GM12878 (cell line): ENCODE results near the gene PID1. TPM values are rescaled to one million over a fixed set of nuclear protein-coding genes. Genes with fewer than 3 reads are reported as not detected.

ENCODE experiments used
- ATAC-seq: fragments of 200-7000 bp; cut with Tn5 transposase; 3 replicates; pipeline ENCODE4 v1.9.1; 2020; ENCODE audit warnings: mild to moderate bottlenecking, moderate library complexity
- BruUV-seq: library from RNA; stranded (reverse); fragments of 400-500 nt; replicated peaks from 2 replicates; lab custom pipeline; 2021; lab: Mats Ljungman, UMichigan
- CTCF ChIA-PET: fragments of 300-600 bp; sonication (Branson Sonifier 250); formaldehyde crosslinking; extraction: SDS; loops from one replicate; lab custom pipeline; 2021; ENCODE audit warnings: inconsistent platforms; lab: Yijun Ruan, JAX
- POLR2A ChIA-PET: fragments of 350-600 bp; formaldehyde crosslinking; extraction: SDS; loops from one replicate; lab custom pipeline; 2021; ENCODE audit warnings: inconsistent platforms; lab: Charles Lee
- RAD21 ChIA-PET: fragments of 300-600 bp; sonication (Branson Sonifier 250); formaldehyde crosslinking; loops from one replicate; lab custom pipeline; 2023; ENCODE audit warnings: antibody characterized with exemption; ENCODE audit not compliant: unreplicated experiment; lab: Charles Lee
- SMC1A ChIA-PET: fragments of 300-600 bp; sonication (Branson Sonifier 250); formaldehyde crosslinking; loops from one replicate; lab custom pipeline; 2023; ENCODE audit not compliant: unreplicated experiment, uncharacterized antibody; lab: Charles Lee
- DNase-seq: peaks from one replicate; pipeline ENCODE4 v3.0.0-alpha.2; 2011; ENCODE audit warnings: low read depth, low spot score
- FAIRE-seq: peaks from 3 replicates; lab custom pipeline; 2011; peaks lifted over from hg19 to GRCh38; lab: Jason Lieb, UNC
- H2AFZ ChIP-seq: 2 replicates; pipeline ENCODE4 v1.6.0; 2011; ENCODE audit warnings: low read depth, low read length, control low read depth; ENCODE audit not compliant: control insufficient read depth
- H3K27ac ChIP-seq: 2 replicates; pipeline ENCODE4 v1.5.1; 2011; ENCODE audit warnings: control low read depth; ENCODE audit not compliant: control insufficient read depth, insufficient read depth
- H3K27me3 ChIP-seq, 2 experiments: replicated peaks in 1 of 2; 2 replicates each; pipeline versions ENCODE4 v1.6.0 to v1.6.1; 2011; ENCODE audit warnings: low read length in 1 of 2; ENCODE audit not compliant: control insufficient read depth in 2 of 2, insufficient read depth in 2 of 2
- H3K36me3 ChIP-seq, 2 experiments: 2 replicates each; pipeline ENCODE4 v1.5.1; 2011; ENCODE audit warnings: low read length in 1 of 2; ENCODE audit not compliant: control insufficient read depth in 2 of 2, insufficient read depth in 2 of 2
- H3K4me1 ChIP-seq: 2 replicates; pipeline ENCODE4 v1.6.1; 2011; ENCODE audit warnings: mild to moderate bottlenecking, low read length, moderate library complexity, mixed read lengths; ENCODE audit not compliant: control insufficient read depth, insufficient read depth
- H3K4me2 ChIP-seq: 2 replicates; pipeline ENCODE4 v1.6.0; 2011; ENCODE audit warnings: control low read depth; ENCODE audit not compliant: control insufficient read depth, insufficient read depth
- H3K4me3 ChIP-seq: fragments of 200-600 bp; sonication (generic); 2 replicates; pipeline ENCODE4 v1.5.1; 2016
- H3K79me2 ChIP-seq: 2 replicates; pipeline ENCODE4 v1.6.0; 2011; ENCODE audit warnings: low read length; ENCODE audit not compliant: control insufficient read depth, insufficient read depth
- H3K9ac ChIP-seq: 2 replicates; pipeline ENCODE4 v1.8.0; 2011; ENCODE audit warnings: low read length, control low read depth, mixed read lengths; ENCODE audit not compliant: control insufficient read depth, insufficient read depth
- H3K9me3 ChIP-seq: replicated peaks from 3 replicates; pipeline ENCODE4 v1.5.1; 2011; ENCODE audit warnings: mild to moderate bottlenecking, low read length; ENCODE audit not compliant: control insufficient read depth, insufficient read depth
- H4K20me1 ChIP-seq: 2 replicates; pipeline ENCODE4 v1.6.0; 2011; ENCODE audit not compliant: control insufficient read depth, insufficient read depth
- ASH2L ChIP-seq: fragments of 300-600, 200-600 bp; sonication (generic); IDR thresholded peaks from 2 replicates; pipeline ENCODE4 v1.6.1; 2017; ENCODE audit warnings: low read depth, mild to moderate bottlenecking, borderline replicate concordance
- BRCA1 ChIP-seq: IDR thresholded peaks from 2 replicates; pipeline ENCODE4 v1.6.1; 2011; ENCODE audit warnings: low read depth, low read length, improper control_type of control experiment
- CBX3 ChIP-seq: fragments of 200-600 bp; sonication (generic); IDR thresholded peaks from 2 replicates; pipeline ENCODE4 v1.6.1; 2016; ENCODE audit warnings: low read depth, borderline replicate concordance
- CREB1 ChIP-seq: IDR thresholded peaks from 2 replicates; pipeline ENCODE4 v1.6.1; 2012; ENCODE audit warnings: low read depth, mild to moderate bottlenecking, inconsistent platforms
- EGR1 ChIP-seq, 2 experiments: IDR thresholded peaks; 1 replicate in 1 of 2; 2 replicates in 1 of 2; pipeline ENCODE4 v1.6.1; 2011 to 2012; ENCODE audit warnings: low read depth in 2 of 2, low read length in 2 of 2, borderline replicate concordance in 1 of 2, mild to moderate bottlenecking in 1 of 2, moderate library complexity in 1 of 2
- FOS ChIP-seq: IDR thresholded peaks from 3 replicates; pipeline ENCODE4 v1.6.1; 2011; ENCODE audit warnings: borderline replicate concordance; ENCODE audit not compliant: insufficient read length; ENCODE audit errors: extremely low read depth
- MYB ChIP-seq: fragments of 150-350 bp; IDR thresholded peaks from 2 replicates; pipeline ENCODE4 v1.6.1; 2014; ENCODE audit warnings: mild to moderate bottlenecking, low read depth, low read length, borderline replicate concordance
- PAX5 ChIP-seq: IDR thresholded peaks from 2 replicates; pipeline ENCODE4 v1.6.1; 2011; ENCODE audit warnings: low read depth, low read length, borderline replicate concordance
- RFX5 ChIP-seq: IDR thresholded peaks from 2 replicates; pipeline ENCODE4 v1.6.1; 2011; ENCODE audit warnings: low read depth, low read length, improper control_type of control experiment
- SMAD5 ChIP-seq: IDR thresholded peaks from 2 replicates; pipeline ENCODE4 v1.6.1; 2016; ENCODE audit warnings: antibody characterized with exemption, low read depth
- TAF1 ChIP-seq: IDR thresholded peaks from 2 replicates; pipeline ENCODE4 v1.6.1; 2011; ENCODE audit warnings: mild to moderate bottlenecking, low read depth, low read length, borderline replicate concordance
- TARDBP ChIP-seq: IDR thresholded peaks from 2 replicates; pipeline ENCODE4 v1.6.1; 2016; ENCODE audit warnings: borderline replicate concordance
- ZNF24 ChIP-seq: fragments of 450-650 bp; IDR thresholded peaks from 2 replicates; pipeline ENCODE4 v1.6.1; 2017; ENCODE audit warnings: antibody characterized with exemption, mild to moderate bottlenecking
- WGBS: methylation state at CpG from one replicate; pipeline ENCODE4 v1.1.6; 2016; ENCODE audit warnings: low lambda C conversion rate; ENCODE audit not compliant: insufficient replicate concordance, insufficient coverage; ENCODE audit errors: missing lambda C conversion rate; 5-methylcytosine and 5-hydroxymethylcytosine counted together
- in situ Hi-C: fragments of 300-500 bp; cut with MboI; formaldehyde crosslinking; loops from 9 replicates; pipeline ENCODE4 v1.14.3; 2018; ENCODE audit warnings: mixed read lengths
- intact Hi-C: fragments of 100-400 bp; cut with micrococcal nuclease; formaldehyde crosslinking; loops from one replicate; pipeline ENCODE4 v1.14.2; 2022; ENCODE audit not compliant: unreplicated experiment
- polyA plus RNA-seq, 11 experiments: library from polyadenylated mRNA; depleted of rRNA in 4 of 11; unstranded in 6 of 11; stranded (reverse) in 5 of 11; fragments of >200 nt; fragmentation: Nextera tagmentation in 4 of 11; fragmentation: Illumina TruSeq in 1 of 11; extraction: Ambion mirVana in 4 of 11; extraction: Trizol in 1 of 11; gene quantifications; 1 replicate in 1 of 11; 2 replicates in 10 of 11; pipeline versions ENCODE4 v1.2.1 to v1.2.3, GENCODE V29; 2011 to 2016; ENCODE audit warnings: inconsistent platforms in 2 of 11, missing spikeins in 2 of 11, low read depth in 1 of 11
- total RNA-seq, 4 experiments: library from RNA; depleted of rRNA in 3 of 4; stranded (reverse); fragments of >200 nt in 3 of 4; fragmentation: Illumina TruSeq in 1 of 4; extraction: Trizol in 1 of 4; gene quantifications; 2 replicates each; pipeline versions ENCODE4 v1.2.1 to v1.2.3, GENCODE V29; 2013 to 2021
- TF ChIP-seq, protein P1 (sequence below): fragments of 450-650 bp; IDR thresholded peaks from 2 replicates; pipeline ENCODE4 v1.6.1; 2018; ENCODE audit warnings: mild to moderate bottlenecking, low read depth, moderate library complexity; ENCODE audit not compliant: partially characterized antibody
- TF ChIP-seq, protein P2 (sequence below): fragments of 450-650 bp; IDR thresholded peaks from 2 replicates; pipeline ENCODE4 v1.6.1; 2017; ENCODE audit warnings: borderline replicate concordance
- TF ChIP-seq, protein P3 (sequence below): fragments of 450-650 bp; IDR thresholded peaks from 2 replicates; pipeline ENCODE4 v1.6.1; 2017; ENCODE audit warnings: mild to moderate bottlenecking, low read depth, inconsistent platforms; ENCODE audit not compliant: poor library complexity, severe bottlenecking
- TF ChIP-seq, protein P4 (sequence below): IDR thresholded peaks from 2 replicates; pipeline ENCODE4 v1.6.1; 2011; ENCODE audit warnings: low read depth, low read length, improper control_type of control experiment, borderline replicate concordance

PID1 gene
- total and polyA plus RNA-seq, 10 of the 15 experiments (the other 5 are each of a cell fraction or from before 2014, with no cell fraction given): not detected

DNA sequence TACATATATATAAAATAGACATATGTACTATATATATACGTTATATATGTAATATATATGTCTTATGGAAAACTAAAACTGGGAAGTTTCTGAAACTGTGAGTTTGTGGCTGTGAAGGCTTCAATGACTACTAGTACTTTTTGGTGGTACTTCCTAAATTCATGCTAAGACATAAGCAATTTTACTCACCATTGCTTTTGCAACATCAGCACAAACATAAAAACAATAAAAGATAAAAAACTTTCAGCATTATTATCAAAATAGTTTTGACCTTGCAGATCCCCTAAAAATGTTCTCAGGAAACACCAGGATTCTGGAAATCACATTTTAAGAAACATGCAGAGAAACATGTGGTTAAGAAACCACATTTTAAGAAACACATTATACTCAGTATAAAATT lies 269.9 kb downstream of the PID1 start:
- H4K20me1 ChIP-seq: no peaks in the 10 kb centered on the region
- TF ChIP-seq TAF1: no peak
- TF ChIP-seq, protein P1, sequence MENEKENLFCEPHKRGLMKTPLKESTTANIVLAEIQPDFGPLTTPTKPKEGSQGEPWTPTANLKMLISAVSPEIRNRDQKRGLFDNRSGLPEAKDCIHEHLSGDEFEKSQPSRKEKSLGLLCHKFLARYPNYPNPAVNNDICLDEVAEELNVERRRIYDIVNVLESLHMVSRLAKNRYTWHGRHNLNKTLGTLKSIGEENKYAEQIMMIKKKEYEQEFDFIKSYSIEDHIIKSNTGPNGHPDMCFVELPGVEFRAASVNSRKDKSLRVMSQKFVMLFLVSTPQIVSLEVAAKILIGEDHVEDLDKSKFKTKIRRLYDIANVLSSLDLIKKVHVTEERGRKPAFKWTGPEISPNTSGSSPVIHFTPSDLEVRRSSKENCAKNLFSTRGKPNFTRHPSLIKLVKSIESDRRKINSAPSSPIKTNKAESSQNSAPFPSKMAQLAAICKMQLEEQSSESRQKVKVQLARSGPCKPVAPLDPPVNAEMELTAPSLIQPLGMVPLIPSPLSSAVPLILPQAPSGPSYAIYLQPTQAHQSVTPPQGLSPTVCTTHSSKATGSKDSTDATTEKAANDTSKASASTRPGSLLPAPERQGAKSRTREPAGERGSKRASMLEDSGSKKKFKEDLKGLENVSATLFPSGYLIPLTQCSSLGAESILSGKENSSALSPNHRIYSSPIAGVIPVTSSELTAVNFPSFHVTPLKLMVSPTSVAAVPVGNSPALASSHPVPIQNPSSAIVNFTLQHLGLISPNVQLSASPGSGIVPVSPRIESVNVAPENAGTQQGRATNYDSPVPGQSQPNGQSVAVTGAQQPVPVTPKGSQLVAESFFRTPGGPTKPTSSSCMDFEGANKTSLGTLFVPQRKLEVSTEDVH: no peak
- no peak for TF ChIP-seq TARDBP
- no peak for TF ChIP-seq CREB1
- TF ChIP-seq, protein P2, sequence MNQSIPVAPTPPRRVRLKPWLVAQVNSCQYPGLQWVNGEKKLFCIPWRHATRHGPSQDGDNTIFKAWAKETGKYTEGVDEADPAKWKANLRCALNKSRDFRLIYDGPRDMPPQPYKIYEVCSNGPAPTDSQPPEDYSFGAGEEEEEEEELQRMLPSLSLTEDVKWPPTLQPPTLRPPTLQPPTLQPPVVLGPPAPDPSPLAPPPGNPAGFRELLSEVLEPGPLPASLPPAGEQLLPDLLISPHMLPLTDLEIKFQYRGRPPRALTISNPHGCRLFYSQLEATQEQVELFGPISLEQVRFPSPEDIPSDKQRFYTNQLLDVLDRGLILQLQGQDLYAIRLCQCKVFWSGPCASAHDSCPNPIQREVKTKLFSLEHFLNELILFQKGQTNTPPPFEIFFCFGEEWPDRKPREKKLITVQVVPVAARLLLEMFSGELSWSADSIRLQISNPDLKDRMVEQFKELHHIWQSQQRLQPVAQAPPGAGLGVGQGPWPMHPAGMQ: no peak
- TF ChIP-seq MYB: no peak
- TF ChIP-seq BRCA1: no peak
- TF ChIP-seq RFX5: no peak
- TF ChIP-seq SMAD5: no peak
- TF ChIP-seq FOS: no peak
- TF ChIP-seq, protein P3, sequence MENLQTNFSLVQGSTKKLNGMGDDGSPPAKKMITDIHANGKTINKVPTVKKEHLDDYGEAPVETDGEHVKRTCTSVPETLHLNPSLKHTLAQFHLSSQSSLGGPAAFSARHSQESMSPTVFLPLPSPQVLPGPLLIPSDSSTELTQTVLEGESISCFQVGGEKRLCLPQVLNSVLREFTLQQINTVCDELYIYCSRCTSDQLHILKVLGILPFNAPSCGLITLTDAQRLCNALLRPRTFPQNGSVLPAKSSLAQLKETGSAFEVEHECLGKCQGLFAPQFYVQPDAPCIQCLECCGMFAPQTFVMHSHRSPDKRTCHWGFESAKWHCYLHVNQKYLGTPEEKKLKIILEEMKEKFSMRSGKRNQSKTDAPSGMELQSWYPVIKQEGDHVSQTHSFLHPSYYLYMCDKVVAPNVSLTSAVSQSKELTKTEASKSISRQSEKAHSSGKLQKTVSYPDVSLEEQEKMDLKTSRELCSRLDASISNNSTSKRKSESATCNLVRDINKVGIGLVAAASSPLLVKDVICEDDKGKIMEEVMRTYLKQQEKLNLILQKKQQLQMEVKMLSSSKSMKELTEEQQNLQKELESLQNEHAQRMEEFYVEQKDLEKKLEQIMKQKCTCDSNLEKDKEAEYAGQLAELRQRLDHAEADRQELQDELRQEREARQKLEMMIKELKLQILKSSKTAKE: no peak
- no peak for TF ChIP-seq EGR1 (IDR thresholded peaks at IDR 0.05; ENCODE audit: borderline replicate concordance in 1 of 2, low read depth in 2 of 2, low read length in 2 of 2)
- TF ChIP-seq PAX5: no peak
- TF ChIP-seq CBX3: no peak
- no peak for TF ChIP-seq ZNF24
- TF ChIP-seq, protein P4, sequence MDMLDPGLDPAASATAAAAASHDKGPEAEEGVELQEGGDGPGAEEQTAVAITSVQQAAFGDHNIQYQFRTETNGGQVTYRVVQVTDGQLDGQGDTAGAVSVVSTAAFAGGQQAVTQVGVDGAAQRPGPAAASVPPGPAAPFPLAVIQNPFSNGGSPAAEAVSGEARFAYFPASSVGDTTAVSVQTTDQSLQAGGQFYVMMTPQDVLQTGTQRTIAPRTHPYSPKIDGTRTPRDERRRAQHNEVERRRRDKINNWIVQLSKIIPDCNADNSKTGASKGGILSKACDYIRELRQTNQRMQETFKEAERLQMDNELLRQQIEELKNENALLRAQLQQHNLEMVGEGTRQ: no peak
- no peak for TF ChIP-seq ASH2L
- TF ChIP-seq, all 136 proteins: peak for 0
- intact Hi-C loops (no loop called here), in situ Hi-C loops (no loop called here)
- Histone ChIP-seq H3K27me3 (no peaks in the 10 kb centered on the region), H3K36me3 (no peaks in the 10 kb centered on the region), H3K4me2 (no peak overlapping the region), H3K9me3 (no peaks in the 10 kb centered on the region; the same call in 2 of the 3 replicates), H2AFZ (no peak overlapping the region), H3K4me1 (no peaks in the 10 kb centered on the region), H3K27ac (no peak overlapping the region), H3K4me3 (no peak overlapping the region), H3K9ac (no peak overlapping the region), H3K79me2 (no peaks in the 10 kb centered on the region)
- no TSS peak for BruUV-seq
- ChIA-PET RAD21 (no interaction called here), POLR2A (no interaction called here), CTCF (no interaction called here), SMC1A (interaction anchor here (0.7 to 0.9 kb wide), 2 partner anchors 59 to 139 kb away, joined by 3 read pairs; no protein-coding TSS in a partner anchor)
- 0% methylated on average over 1 of the region's 1 CpG for WGBS
- DNase-seq (no peak), ATAC-seq (no peak), FAIRE-seq (no peak)
